GM12878 (cell line): ENCODE results near the gene SLC4A3.

Experiments
- CBX5 ChIP-seq: sonication (generic); IDR thresholded peaks from 2 replicates; pipeline ENCODE4 v1.6.1; 2016; ENCODE audit warnings: low read depth, moderate library complexity, mild to moderate bottlenecking, inconsistent platforms
- CEBPB ChIP-seq, 2 experiments: fragments of 150-350 bp in 1 of 2; IDR thresholded peaks; 2 replicates each; pipeline ENCODE4 v1.6.1; 2012 to 2014; ENCODE audit warnings: low read depth in 2 of 2, low read length in 2 of 2, borderline replicate concordance in 1 of 2, inconsistent platforms in 1 of 2
- CTCF ChIP-seq, 3 experiments: IDR thresholded peaks in 2 of 3; conservative IDR thresholded peaks in 1 of 3; 2 replicates each; pipeline ENCODE4 v1.5.1; 2011; ENCODE audit warnings: low read depth in 3 of 3, low read length in 3 of 3, mild to moderate bottlenecking in 3 of 3, control low read depth in 2 of 3, moderate library complexity in 2 of 3, inconsistent platforms in 1 of 3, mixed read lengths in 1 of 3; ENCODE audit not compliant: control insufficient read depth in 2 of 3, insufficient read depth in 1 of 3; ENCODE audit errors: extremely low read depth in 1 of 3
- DPF2 ChIP-seq: fragments of 450-650 bp; IDR thresholded peaks from 2 replicates; pipeline ENCODE4 v1.6.1; 2017; ENCODE audit warnings: mild to moderate bottlenecking
- ELK1 ChIP-seq: IDR thresholded peaks from 2 replicates; pipeline ENCODE4 v1.6.1; 2012; ENCODE audit warnings: low read depth, low read length, improper control_type of control experiment
- EP300 ChIP-seq, 2 experiments: fragments of 150-350 bp in 1 of 2; IDR thresholded peaks; 2 replicates each; pipeline ENCODE4 v1.6.1; 2011 to 2012; ENCODE audit warnings: low read depth in 2 of 2, low read length in 2 of 2, borderline replicate concordance in 1 of 2, improper control_type of control experiment in 1 of 2, inconsistent platforms in 1 of 2; ENCODE audit not compliant: control insufficient read depth in 1 of 2
- EZH2 ChIP-seq: IDR thresholded peaks from 2 replicates; pipeline ENCODE4 v1.6.1; 2012; ENCODE audit warnings: low read depth, mild to moderate bottlenecking, control low read depth, inconsistent platforms, low read length, borderline replicate concordance; ENCODE audit not compliant: control insufficient read depth
- MAX ChIP-seq: IDR thresholded peaks from 2 replicates; pipeline ENCODE4 v1.6.1; 2012; ENCODE audit warnings: low read depth, low read length, improper control_type of control experiment
- NR2C2 ChIP-seq: IDR thresholded peaks from 2 replicates; pipeline ENCODE4 v1.6.1; 2011; ENCODE audit warnings: borderline replicate concordance, low read depth; ENCODE audit not compliant: control insufficient read depth, insufficient read length
- USF2 ChIP-seq: IDR thresholded peaks from 2 replicates; pipeline ENCODE4 v1.6.1; 2011; ENCODE audit warnings: low read depth, low read length, improper control_type of control experiment, borderline replicate concordance

GRCh38 chr2:219689676-219690628, 62.5 kb downstream of the SLC4A3 start:
- TF ChIP-seq CTCF (IDR thresholded peaks at IDR 0.05 in 2 of 3, conservative IDR thresholded peaks at IDR 0.05 in 1 of 3; ENCODE audit: control insufficient read depth in 2 of 3, extremely low read depth in 1 of 3, insufficient read depth in 1 of 3, low read depth in 3 of 3, low read length in 3 of 3) (peak; percentile 63 to 77 (median 66)), EZH2 (no peak), NR2C2 (no peak), CEBPB (IDR thresholded peaks at IDR 0.05; ENCODE audit: borderline replicate concordance in 1 of 2, low read depth in 2 of 2, low read length in 2 of 2) (no peak), ELK1 (no peak), USF2 (no peak), MAX (no peak), EP300 (IDR thresholded peaks at IDR 0.05; ENCODE audit: borderline replicate concordance in 1 of 2, control insufficient read depth in 1 of 2, low read depth in 2 of 2, low read length in 2 of 2) (no peak), DPF2 (no peak), CBX5 (no peak)
